Thyroid gland (tissue), 4 donors: ENCODE results near the gene ANG. TPM values are rescaled to one million over a fixed set of nuclear protein-coding genes. Genes with fewer than 3 reads are reported as not detected.
"Not testable (repeated sequence)": the region's sequence is repeated elsewhere in the genome, so short reads cannot be mapped to it uniquely, and the experiment has no call there.

Source experiments
- DNase-seq, 2 donors: peaks; one replicate each; pipeline ENCODE4 v3.0.0-alpha.2; 2019
- H3K27ac ChIP-seq, 3 donors: fragments of 200-600 bp; sonication (generic); 1 replicate in 2 of 3; 2 replicates in 1 of 3; pipeline ENCODE4 v1.5.1; 2016 to 2019; ENCODE audit warnings: mild to moderate bottlenecking in 1 of 3, moderate library complexity in 1 of 3
- H3K27me3 ChIP-seq: fragments of 200-600 bp; sonication (generic); one replicate; pipeline ENCODE4 v1.5.1; 2019
- H3K36me3 ChIP-seq, 2 donors: fragments of 200-600 bp; sonication (generic); one replicate each; pipeline ENCODE4 v1.5.1; 2016 to 2019
- H3K4me1 ChIP-seq, 2 donors: fragments of 200-600 bp; sonication (generic); one replicate each; pipeline ENCODE4 v1.5.1; 2017 to 2019
- H3K4me3 ChIP-seq, 3 donors: fragments of 200-600 bp; sonication (generic); replicated peaks in 1 of 3; 1 replicate in 2 of 3; 2 replicates in 1 of 3; pipeline ENCODE4 v1.5.1; 2016; ENCODE audit warnings: mild to moderate bottlenecking in 1 of 3
- H3K9me3 ChIP-seq: fragments of 200-600 bp; sonication (generic); one replicate; pipeline ENCODE4 v1.5.1; 2017
- CTCF ChIP-seq, 6 experiments: fragments of 200-600 bp in 3 of 6; fragments of 450-650 bp in 3 of 6; sonication (generic) in 3 of 6; IDR thresholded peaks; one replicate each; pipeline ENCODE4 v1.5.1; 2016 to 2019; ENCODE audit warnings: antibody characterized with exemption in 6 of 6, mild to moderate bottlenecking in 2 of 6, inconsistent platforms in 1 of 6, moderate library complexity in 1 of 6
- POLR2A ChIP-seq, 2 donors: fragments of 450-650 bp; IDR thresholded peaks; one replicate each; pipeline ENCODE4 v1.6.1; 2017; ENCODE audit warnings: antibody characterized with exemption in 2 of 2, mild to moderate bottlenecking in 2 of 2, moderate library complexity in 1 of 2
- WGBS, 2 donors: methylation state at CpG; one replicate each; pipeline ENCODE4 v1.1.5; 2017; 5-methylcytosine and 5-hydroxymethylcytosine counted together
- intact Hi-C: fragments of 100-400 bp; cut with DNase I; formaldehyde crosslinking; loops from one replicate; pipeline ENCODE4 v1.15.1; 2023
- total RNA-seq, 4 donors: library from RNA; depleted of rRNA; stranded (reverse); fragments of >200 nt; gene quantifications; one replicate each; pipeline ENCODE4 v1.2.3, GENCODE V29; 2016

Gene ANG
- total RNA-seq, 4 donors from 2014 or later, result 2.8 to 17.6 (median 5.8) TPM

GRCh38 chr14:20730891-20731290 is 42.3 kb downstream of the ANG start:
- Histone ChIP-seq H3K4me3 (no peak overlapping the region), H3K9me3 (no peaks in the 10 kb centered on the region), H3K27me3 (no peaks in the 10 kb centered on the region), H3K36me3 (no peaks in the 10 kb centered on the region), H3K27ac (no peak overlapping the region), H3K4me1 (no peaks in the 10 kb centered on the region)
- intact Hi-C loops, result no loop called here
- DNase-seq, result no peak
- WGBS, 2 donors, result 71 to 90% methylated on average over 6 of the region's 6 CpGs
- TF ChIP-seq CTCF (IDR thresholded peaks at IDR 0.05), result no peak
- no peak for TF ChIP-seq POLR2A (IDR thresholded peaks at IDR 0.05)

DNA sequence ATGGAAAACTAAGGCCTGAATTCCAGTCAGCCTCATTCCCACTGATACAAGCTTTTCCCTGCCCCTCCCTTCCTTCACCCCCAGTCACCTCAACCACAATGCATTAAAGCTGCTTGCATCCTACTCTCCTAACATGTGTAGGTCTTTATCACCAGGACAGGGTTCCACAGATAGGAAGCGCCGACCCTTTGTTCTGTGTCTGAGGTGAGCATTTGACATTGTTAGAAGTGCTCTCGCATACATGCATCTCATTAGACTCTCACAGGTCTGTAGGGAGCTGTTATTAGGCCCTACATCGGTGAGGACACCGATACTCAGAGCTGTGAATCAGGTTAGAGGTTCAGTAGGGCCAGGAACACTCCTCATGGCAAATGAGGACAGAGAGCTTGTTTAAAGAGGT is 43.9 kb downstream of the ANG start:
- H3K4me3 ChIP-seq, result no peak overlapping the region
- H3K4me1 ChIP-seq, result no peaks in the 10 kb centered on the region
- no peak overlapping the region for H3K27ac ChIP-seq
- DNase-seq, result no peak
- TF ChIP-seq POLR2A (IDR thresholded peaks at IDR 0.05) (no peak), CTCF (IDR thresholded peaks at IDR 0.05) (no peak)
- no peaks in the 10 kb centered on the region for H3K9me3 ChIP-seq
- no peaks in the 10 kb centered on the region for H3K36me3 ChIP-seq
- intact Hi-C loops, result no loop called here
- H3K27me3 ChIP-seq, result no peaks in the 10 kb centered on the region
- 67 to 92% methylated on average over 5 of the region's 5 CpGs for WGBS, 2 donors

- Histone ChIP-seq H3K27ac (no peak overlapping the region), H3K27me3 (no peaks in the 10 kb centered on the region), H3K9me3 (no peaks in the 10 kb centered on the region), H3K4me3 (no peak overlapping the region), H3K36me3 (no peaks in the 10 kb centered on the region), H3K4me1 (no peaks in the 10 kb centered on the region)
- intact Hi-C loops, result no loop called here
- 66 to 79% methylated on average over 6 of the region's 6 CpGs for WGBS, 2 donors
- DNase-seq, result no peak
- TF ChIP-seq POLR2A (IDR thresholded peaks at IDR 0.05), result no peak
- TF ChIP-seq CTCF (IDR thresholded peaks at IDR 0.05), result no peak
These were observed 44.5 kb downstream of the ANG start for GRCh38 chr14:20732979-20733635.

DNA sequence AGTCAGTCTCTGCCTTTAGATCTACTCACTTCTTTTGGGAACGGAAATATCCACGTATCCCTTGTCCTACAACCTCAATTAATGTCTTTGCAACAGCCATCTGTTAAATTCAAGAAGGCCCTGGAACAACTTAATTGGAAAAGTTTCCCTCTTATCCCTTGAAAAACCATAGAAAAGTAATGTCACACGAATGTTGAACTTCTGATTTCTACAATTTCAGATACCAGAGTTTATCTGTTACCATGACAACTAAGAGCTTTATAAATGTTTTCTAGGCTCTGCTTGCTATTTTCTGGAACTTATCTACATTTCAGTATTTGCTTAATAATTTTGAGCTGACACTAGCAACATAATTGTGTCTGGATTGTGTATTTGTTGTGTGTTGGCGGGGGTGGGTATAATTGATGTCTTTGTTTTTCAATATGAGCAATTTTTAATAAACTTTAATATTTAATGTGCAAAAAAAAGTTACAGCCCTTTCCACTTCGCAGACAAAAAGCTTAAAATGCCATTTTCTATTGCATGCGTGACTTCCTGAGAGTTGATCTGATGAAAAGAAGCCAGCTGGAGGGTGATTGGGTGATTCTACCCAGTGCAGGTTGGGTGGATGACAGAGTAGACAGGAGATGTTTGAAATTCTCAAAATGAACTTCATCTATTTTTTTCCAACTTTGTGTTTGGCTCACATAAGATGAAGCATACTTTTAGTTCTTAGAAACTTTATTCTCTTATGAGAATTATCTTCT is 45.3 kb downstream of the ANG start:
- Histone ChIP-seq H3K27ac (no peak overlapping the region), H3K27me3 (no peaks in the 10 kb centered on the region), H3K4me1 (no peaks in the 10 kb centered on the region), H3K9me3 (no peaks in the 10 kb centered on the region), H3K36me3 (no peaks in the 10 kb centered on the region), H3K4me3 (no peak overlapping the region)
- no peak for DNase-seq
- no peak for TF ChIP-seq POLR2A (IDR thresholded peaks at IDR 0.05)
- TF ChIP-seq CTCF (IDR thresholded peaks at IDR 0.05), result no peak
- intact Hi-C loops, result no loop called here
- 48 to 68% methylated on average over 6 of the region's 6 CpGs for WGBS, 2 donors

DNA sequence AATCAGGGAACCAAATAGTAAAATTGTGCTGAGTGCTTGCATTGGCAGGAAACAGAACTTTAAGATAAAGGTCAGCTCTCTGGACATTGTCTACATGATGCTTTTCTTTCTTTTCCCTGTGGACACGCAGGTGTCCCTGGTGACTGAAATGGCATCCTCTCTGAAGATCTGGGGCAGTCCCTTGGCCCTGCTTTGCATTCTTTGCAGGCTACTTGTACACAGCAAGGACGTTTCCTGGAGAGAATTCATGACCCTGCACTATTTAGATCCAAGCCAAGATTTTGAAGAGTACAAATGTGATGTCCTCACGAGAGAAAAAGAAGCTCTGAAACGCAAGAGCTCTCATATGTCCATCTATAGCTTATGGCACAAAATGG is 45.9 kb downstream of the ANG start:
- intact Hi-C loops, result no loop called here
- Histone ChIP-seq H3K36me3 (no peaks in the 10 kb centered on the region), H3K4me3 (no peak overlapping the region), H3K9me3 (no peaks in the 10 kb centered on the region), H3K27me3 (no peaks in the 10 kb centered on the region), H3K4me1 (no peaks in the 10 kb centered on the region), H3K27ac (no peak overlapping the region)
- WGBS, 2 donors, result 42 to 52% methylated on average over 4 of the region's 4 CpGs
- no peak for TF ChIP-seq CTCF (IDR thresholded peaks at IDR 0.05)
- TF ChIP-seq POLR2A (IDR thresholded peaks at IDR 0.05), result no peak
- DNase-seq, result no peak

- H3K36me3 ChIP-seq, H3K9me3 ChIP-seq, H3K27ac ChIP-seq, H3K4me1 ChIP-seq, DNase-seq, H3K4me3 ChIP-seq, intact Hi-C loops, H3K27me3 ChIP-seq: not testable (repeated sequence)
- WGBS, 2 donors, result 96% methylated on average over 7 of the region's 7 CpGs
These were observed 49.7 kb downstream of the ANG start for GRCh38 chr14:20738292-20738691.
